Measurements from ENCODE around the gene ATN1. TPM values are rescaled to one million over a fixed set of nuclear protein-coding genes. Genes with fewer than 3 reads are reported as not detected.

Gene ATN1
- total and polyA plus RNA-seq, 3 donors from 2014 or later: 40.5 to 73.2 (median 63.4) TPM

- Histone ChIP-seq H3K36me3 (ENCODE audit: low read depth, missing control alignments) (no peaks in the 10 kb centered on the region), H3K27me3 (no peaks in the 10 kb centered on the region), H3K27ac (no peak within 1 kb of the TSS), H3K4me1 (peaks cover 25% of the 10 kb centered on the region), H3K9me3 (no peaks in the 10 kb centered on the region), H3K4me3 (peak within 1 kb of the TSS in 1 of 2 donors; percentile 13)
- 79 to 96% methylated on average over 15 to 25 of the region's 25 CpGs for WGBS, 2 donors
- intact Hi-C loops (cut with DNase I; ENCODE audit: low total_unique reads): no loop called here
- DNase-seq: no peak
- no peak for TF ChIP-seq CTCF (IDR thresholded peaks at IDR 0.05)
- TF ChIP-seq POLR2A (IDR thresholded peaks at IDR 0.05): no peak
Measured at GRCh38 chr12:6950811-6951540, 23.2 kb downstream of the ATN1 start, which contains the start of gene PTPN6. TSS of gene PTPN6 (plus strand) at chr12:6951356. CDS start at chr12:6951513, 157 bp downstream.

GRCh38 chr12:6951551-6952120, 23.9 kb downstream of the ATN1 start:
- WGBS, 2 donors: 88 to 90% methylated on average over 11 to 20 of the region's 20 CpGs
- no peak for TF ChIP-seq CTCF (IDR thresholded peaks at IDR 0.05)
- no peak for TF ChIP-seq POLR2A (IDR thresholded peaks at IDR 0.05)
- no peaks in the 10 kb centered on the region for H3K27me3 ChIP-seq
- intact Hi-C loops (cut with DNase I; ENCODE audit: low total_unique reads): no loop called here
- peak overlapping the region in 1 of 2 donors; percentile 13 for H3K4me3 ChIP-seq
- H3K27ac ChIP-seq: no peak overlapping the region
- no peaks in the 10 kb centered on the region for H3K9me3 ChIP-seq
- H3K36me3 ChIP-seq (ENCODE audit: low read depth, missing control alignments): no peaks in the 10 kb centered on the region
- no peak for DNase-seq
- H3K4me1 ChIP-seq: peaks cover 21% of the 10 kb centered on the region

- WGBS, 2 donors: 78 to 81% methylated on average over 16 to 22 of the region's 22 CpGs
- H3K4me1 ChIP-seq: peaks cover 20% of the 10 kb centered on the region
- H3K27ac ChIP-seq: no peak overlapping the region
- DNase-seq: no peak
- no peaks in the 10 kb centered on the region for H3K27me3 ChIP-seq
- TF ChIP-seq POLR2A (IDR thresholded peaks at IDR 0.05): no peak
- TF ChIP-seq CTCF (IDR thresholded peaks at IDR 0.05): no peak
- intact Hi-C loops (cut with DNase I; ENCODE audit: low total_unique reads): no loop called here
- peak overlapping the region in 1 of 2 donors; percentile 13 for H3K4me3 ChIP-seq
- no peaks in the 10 kb centered on the region for H3K36me3 ChIP-seq (ENCODE audit: low read depth, missing control alignments)
- no peaks in the 10 kb centered on the region for H3K9me3 ChIP-seq
Measured at GRCh38 chr12:6952121-6952862, 24.5 kb downstream of the ATN1 start.

- DNase-seq: no peak
- Histone ChIP-seq H3K4me1 (peaks cover 20% of the 10 kb centered on the region), H3K4me3 (no peak overlapping the region), H3K27me3 (no peaks in the 10 kb centered on the region), H3K27ac (peak overlapping the region; percentile 44 to 72), H3K9me3 (no peaks in the 10 kb centered on the region), H3K36me3 (ENCODE audit: low read depth, missing control alignments) (no peaks in the 10 kb centered on the region)
- TF ChIP-seq POLR2A (IDR thresholded peaks at IDR 0.05) (no peak), CTCF (IDR thresholded peaks at IDR 0.05) (no peak)
- intact Hi-C loops (cut with DNase I; ENCODE audit: low total_unique reads): no loop called here
- 80 to 88% methylated on average over 15 of the region's 15 CpGs for WGBS, 2 donors
Measured at GRCh38 chr12:6952863-6953441, 25.2 kb downstream of the ATN1 start.
